HepG2 (cell line): ENCODE measurements around the gene CDC14A. TPM values are rescaled to one million over a fixed set of nuclear protein-coding genes. Genes with fewer than 3 reads are reported as not detected.

Experiments
- ADNP ChIP-seq: sonication (generic); formaldehyde crosslinking; IDR thresholded peaks from 2 replicates; pipeline ENCODE4 v1.4.0; 2020; ENCODE audit warnings: missing genetic modification reagents
- AHR ChIP-seq: IDR thresholded peaks from 2 replicates; pipeline ENCODE4 v1.6.1; 2018; ENCODE audit warnings: missing genetic modification reagents, missing compliant biosample characterization
- ATF2 ChIP-seq: sonication (generic); formaldehyde crosslinking; IDR thresholded peaks from 2 replicates; pipeline ENCODE4 v1.4.0; 2020; ENCODE audit warnings: missing genetic modification reagents
- CHCHD3 ChIP-seq: sonication (generic); formaldehyde crosslinking; IDR thresholded peaks from 2 replicates; pipeline ENCODE4 v1.8.0; 2022; ENCODE audit warnings: mild to moderate bottlenecking, missing genetic modification reagents, moderate library complexity
- ERF ChIP-seq: IDR thresholded peaks from 2 replicates; pipeline ENCODE4 v1.6.1; 2018; ENCODE audit warnings: missing biosample characterization, missing genetic modification reagents
- FOXA3 ChIP-seq: IDR thresholded peaks from 2 replicates; pipeline ENCODE4 v1.6.1; 2016; ENCODE audit warnings: missing genetic modification reagents, missing compliant biosample characterization
- FOXO1 ChIP-seq: sonication (generic); formaldehyde crosslinking; IDR thresholded peaks from 2 replicates; pipeline ENCODE4 v1.4.0; 2020; ENCODE audit warnings: missing genetic modification reagents
- GABPA ChIP-seq, 2 experiments: IDR thresholded peaks; 2 replicates each; pipeline ENCODE4 v1.6.1; 2011 to 2016; ENCODE audit warnings: low read depth in 2 of 2, low read length in 1 of 2, missing biosample characterization in 1 of 2, missing genetic modification characterization in 1 of 2
- IRX3 ChIP-seq: sonication (generic); formaldehyde crosslinking; IDR thresholded peaks from 2 replicates; pipeline ENCODE4 v1.8.1; 2023; ENCODE audit warnings: mild to moderate bottlenecking, low read depth, missing genetic modification reagents, borderline replicate concordance
- MEIS1 ChIP-seq: sonication (generic); formaldehyde crosslinking; IDR thresholded peaks from 2 replicates; pipeline ENCODE4 v1.9.0; 2021; ENCODE audit warnings: mild to moderate bottlenecking, missing genetic modification reagents, moderate library complexity, borderline replicate concordance
- NPAS2 ChIP-seq: sonication (generic); formaldehyde crosslinking; IDR thresholded peaks from 2 replicates; pipeline ENCODE4 v1.8.0; 2022; ENCODE audit warnings: mild to moderate bottlenecking, missing genetic modification reagents, borderline replicate concordance
- RFXANK ChIP-seq: IDR thresholded peaks from 2 replicates; pipeline ENCODE4 v1.6.1; 2016
- THAP11 ChIP-seq: IDR thresholded peaks from 2 replicates; pipeline ENCODE4 v1.6.1; 2016; ENCODE audit warnings: missing biosample characterization, missing genetic modification reagents
- TMF1 ChIP-seq: sonication (generic); formaldehyde crosslinking; IDR thresholded peaks from 2 replicates; pipeline ENCODE4 v1.8.1; 2022; ENCODE audit warnings: low read depth, missing genetic modification reagents
- U2AF1 ChIP-seq: fragments of 200-400 bp; formaldehyde crosslinking; optimal IDR thresholded peaks from 2 replicates; pipeline ENCODE3; 2017; ENCODE audit warnings: mild to moderate bottlenecking, low read depth, low read length
- ZBTB21 ChIP-seq: sonication (generic); formaldehyde crosslinking; IDR thresholded peaks from 2 replicates; pipeline ENCODE4 v1.4.0; 2020; ENCODE audit warnings: missing genetic modification reagents
- ZNF274 ChIP-seq: sonication (generic); formaldehyde crosslinking; IDR thresholded peaks from 2 replicates; pipeline ENCODE4 v1.5.1; 2020; ENCODE audit warnings: mild to moderate bottlenecking, missing genetic modification reagents
- ZNF276 ChIP-seq: sonication (generic); formaldehyde crosslinking; IDR thresholded peaks from 2 replicates; pipeline ENCODE4 v1.4.0; 2020; ENCODE audit warnings: mild to moderate bottlenecking, low read depth, missing genetic modification reagents
- ZNF34 ChIP-seq: sonication (generic); formaldehyde crosslinking; IDR thresholded peaks from 2 replicates; pipeline ENCODE4 v1.4.0; 2020; ENCODE audit warnings: mild to moderate bottlenecking, missing genetic modification reagents, borderline replicate concordance
- ZNF383 ChIP-seq: sonication (generic); formaldehyde crosslinking; IDR thresholded peaks from 2 replicates; pipeline ENCODE4 v1.4.0; 2020; ENCODE audit warnings: missing genetic modification reagents, mild to moderate bottlenecking, borderline replicate concordance
- ZNF430 ChIP-seq: sonication (generic); formaldehyde crosslinking; IDR thresholded peaks from 2 replicates; pipeline ENCODE4 v1.9.0; 2021; ENCODE audit warnings: mild to moderate bottlenecking, missing genetic modification reagents
- ZNF496 ChIP-seq: sonication (generic); formaldehyde crosslinking; IDR thresholded peaks from 2 replicates; pipeline ENCODE4 v1.8.1; 2023; ENCODE audit warnings: mild to moderate bottlenecking, moderate library complexity, missing genetic modification reagents; ENCODE audit not compliant: insufficient replicate concordance
- ZNF547 ChIP-seq: sonication (generic); formaldehyde crosslinking; IDR thresholded peaks from 2 replicates; pipeline ENCODE4 v1.5.1; 2020; ENCODE audit warnings: mild to moderate bottlenecking, missing genetic modification reagents
- ZNF564 ChIP-seq: sonication (generic); formaldehyde crosslinking; IDR thresholded peaks from 2 replicates; pipeline ENCODE4 v1.8.1; 2023; ENCODE audit warnings: mild to moderate bottlenecking, missing genetic modification reagents
- ZNF775 ChIP-seq: sonication (generic); formaldehyde crosslinking; IDR thresholded peaks from 2 replicates; pipeline ENCODE4 v1.4.0; 2020; ENCODE audit warnings: missing genetic modification reagents, mild to moderate bottlenecking, moderate library complexity, borderline replicate concordance
- ZSCAN22 ChIP-seq: sonication (generic); formaldehyde crosslinking; IDR thresholded peaks from 2 replicates; pipeline ENCODE4 v1.4.0; 2020; ENCODE audit warnings: mild to moderate bottlenecking, missing genetic modification reagents
- polyA plus RNA-seq, 8 experiments: library from polyadenylated mRNA; depleted of rRNA in 3 of 8; stranded (reverse) in 7 of 8; unstranded in 1 of 8; fragments of >200 nt; fragmentation: Illumina TruSeq in 4 of 8; extraction: Trizol in 4 of 8; gene quantifications; 2 replicates each; pipeline versions ENCODE4 v1.2.1 to v1.2.3, GENCODE V29; 2011 to 2016; ENCODE audit warnings: low read depth in 4 of 8, missing spikeins in 1 of 8, mixed read lengths in 1 of 8; ENCODE audit not compliant: insufficient read depth in 1 of 8
- total RNA-seq, 5 experiments: library from RNA; depleted of rRNA; stranded (reverse); fragments of >200 nt; fragmentation: Illumina TruSeq; extraction: Trizol; gene quantifications; 2 replicates each; pipeline ENCODE4 v1.2.3, GENCODE V29; 2016; ENCODE audit warnings: low read depth in 1 of 5
- TF ChIP-seq, protein P1 (sequence below): sonication (generic); formaldehyde crosslinking; IDR thresholded peaks from 2 replicates; pipeline ENCODE4 v1.4.0; 2020; ENCODE audit warnings: mild to moderate bottlenecking, missing genetic modification reagents
- TF ChIP-seq, protein P2 (sequence below): sonication (generic); formaldehyde crosslinking; IDR thresholded peaks from 2 replicates; pipeline ENCODE4 v1.5.0; 2020; ENCODE audit warnings: missing genetic modification reagents

Gene CDC14A
- total and polyA plus RNA-seq, 2 of the 13 experiments (the other 11 are each of a cell fraction or from before 2014, with no cell fraction given) = 2.8 to 4.9 TPM

GRCh38 chr1:100354971-100355394 is 2.7 kb downstream of the CDC14A start (continued):
- TF ChIP-seq ZNF430 (CRISPR knock-in tag) (no peak), ZSCAN22 (CRISPR knock-in tag) (no peak), ATF2 (peak; percentile 68; the same call in 1 of the 2 replicates), THAP11 (CRISPR knock-in tag) (no peak), ZNF547 (CRISPR knock-in tag) (no peak), ZNF34 (no peak), AHR (CRISPR knock-in tag) (no peak), MEIS1 (CRISPR knock-in tag) (no peak), FOXO1 (0 out of 2 replicates have a peak, but pooled peaks have one; percentile 19), ADNP (CRISPR knock-in tag) (no peak), CHCHD3 (no peak), RFXANK (no peak), ZNF276 (CRISPR knock-in tag) (no peak), ZNF564 (CRISPR knock-in tag) (no peak), NPAS2 (no peak), ZBTB21 (CRISPR knock-in tag) (0 out of 2 replicates have a peak, but pooled peaks have one; percentile 34), ZNF775 (CRISPR knock-in tag) (no peak), GABPA (IDR thresholded peaks at IDR 0.05; ENCODE audit: low read depth, low read length) (no peak), GABPA (CRISPR knock-in tag; IDR thresholded peaks at IDR 0.05; ENCODE audit: low read depth) (peak; percentile 14; the same call in 1 of the 2 replicates), IRX3 (CRISPR knock-in tag) (no peak), ZNF383 (CRISPR knock-in tag) (no peak), ERF (no peak), FOXA3 (CRISPR knock-in tag) (peak; percentile 60), TMF1 (CRISPR knock-in tag) (no peak), U2AF1 (no peak), ZNF496 (CRISPR knock-in tag) (no peak), ZNF274 (CRISPR knock-in tag) (no peak)
- TF ChIP-seq, protein P1, sequence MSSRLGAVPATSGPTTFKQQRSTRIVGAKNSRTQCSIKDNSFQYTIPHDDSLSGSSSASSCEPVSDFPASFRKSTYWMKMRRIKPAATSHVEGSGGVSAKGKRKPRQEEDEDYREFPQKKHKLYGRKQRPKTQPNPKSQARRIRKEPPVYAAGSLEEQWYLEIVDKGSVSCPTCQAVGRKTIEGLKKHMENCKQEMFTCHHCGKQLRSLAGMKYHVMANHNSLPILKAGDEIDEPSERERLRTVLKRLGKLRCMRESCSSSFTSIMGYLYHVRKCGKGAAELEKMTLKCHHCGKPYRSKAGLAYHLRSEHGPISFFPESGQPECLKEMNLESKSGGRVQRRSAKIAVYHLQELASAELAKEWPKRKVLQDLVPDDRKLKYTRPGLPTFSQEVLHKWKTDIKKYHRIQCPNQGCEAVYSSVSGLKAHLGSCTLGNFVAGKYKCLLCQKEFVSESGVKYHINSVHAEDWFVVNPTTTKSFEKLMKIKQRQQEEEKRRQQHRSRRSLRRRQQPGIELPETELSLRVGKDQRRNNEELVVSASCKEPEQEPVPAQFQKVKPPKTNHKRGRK (CRISPR knock-in tag) = no peak
- TF ChIP-seq, protein P2, sequence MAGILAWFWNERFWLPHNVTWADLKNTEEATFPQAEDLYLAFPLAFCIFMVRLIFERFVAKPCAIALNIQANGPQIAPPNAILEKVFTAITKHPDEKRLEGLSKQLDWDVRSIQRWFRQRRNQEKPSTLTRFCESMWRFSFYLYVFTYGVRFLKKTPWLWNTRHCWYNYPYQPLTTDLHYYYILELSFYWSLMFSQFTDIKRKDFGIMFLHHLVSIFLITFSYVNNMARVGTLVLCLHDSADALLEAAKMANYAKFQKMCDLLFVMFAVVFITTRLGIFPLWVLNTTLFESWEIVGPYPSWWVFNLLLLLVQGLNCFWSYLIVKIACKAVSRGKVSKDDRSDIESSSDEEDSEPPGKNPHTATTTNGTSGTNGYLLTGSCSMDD = no peak
